HEK293 (cell line): ENCODE results near the gene MTFR1L.

Experiments
- ATF2 ChIP-seq: fragments of 450-650 bp; formaldehyde crosslinking; IDR thresholded peaks from 2 replicates; pipeline ENCODE4 v1.5.1; 2016; ENCODE audit warnings: missing biosample characterization, missing genetic modification characterization, low read depth
- ELK4 ChIP-seq: IDR thresholded peaks from 2 replicates; pipeline ENCODE4 v1.6.1; 2011; ENCODE audit warnings: mild to moderate bottlenecking, low read depth, low read length, borderline replicate concordance
- GFI1B ChIP-seq: fragments of 450-650 bp; formaldehyde crosslinking; IDR thresholded peaks from 2 replicates; pipeline ENCODE4 v1.5.1; 2016; ENCODE audit warnings: missing biosample characterization, missing genetic modification characterization
- HOXA7 ChIP-seq: sonication (generic); formaldehyde crosslinking; IDR thresholded peaks from 2 replicates; pipeline ENCODE4 v1.8.1; 2022; ENCODE audit warnings: missing genetic modification reagents, borderline replicate concordance
- HOXD13 ChIP-seq: sonication (generic); formaldehyde crosslinking; IDR thresholded peaks from 2 replicates; pipeline ENCODE4 v1.8.0; 2022; ENCODE audit warnings: missing genetic modification reagents, borderline replicate concordance
- KLF8 ChIP-seq: fragments of 450-650 bp; formaldehyde crosslinking; IDR thresholded peaks from 2 replicates; pipeline ENCODE4 v1.5.1; 2016; ENCODE audit warnings: missing biosample characterization, missing genetic modification characterization
- PATZ1 ChIP-seq: fragments of 450-650 bp; formaldehyde crosslinking; IDR thresholded peaks from 2 replicates; pipeline ENCODE4 v1.5.1; 2016; ENCODE audit warnings: missing biosample characterization, missing genetic modification characterization
- PBX3 ChIP-seq: sonication (generic); formaldehyde crosslinking; IDR thresholded peaks from 2 replicates; pipeline ENCODE4 v1.8.1; 2022; ENCODE audit warnings: mild to moderate bottlenecking, moderate library complexity, missing genetic modification reagents
- RBAK ChIP-seq: fragments of 450-650 bp; formaldehyde crosslinking; IDR thresholded peaks from 2 replicates; pipeline ENCODE4 v1.5.1; 2016; ENCODE audit warnings: missing biosample characterization, missing genetic modification characterization
- SP2 ChIP-seq: fragments of 450-650 bp; formaldehyde crosslinking; IDR thresholded peaks from 2 replicates; pipeline ENCODE4 v1.5.1; 2016; ENCODE audit warnings: missing biosample characterization, missing genetic modification characterization
- ZBTB17 ChIP-seq: fragments of 450-650 bp; formaldehyde crosslinking; IDR thresholded peaks from 2 replicates; pipeline ENCODE4 v1.5.1; 2016; ENCODE audit warnings: missing biosample characterization, missing genetic modification characterization
- ZEB2 ChIP-seq: fragments of 450-650 bp; formaldehyde crosslinking; IDR thresholded peaks from 2 replicates; pipeline ENCODE4 v1.5.1; 2016; ENCODE audit warnings: missing biosample characterization, missing genetic modification characterization
- ZNF133 ChIP-seq: fragments of 450-650 bp; formaldehyde crosslinking; IDR thresholded peaks from 2 replicates; pipeline ENCODE4 v1.5.1; 2016; ENCODE audit warnings: missing biosample characterization, missing genetic modification characterization
- ZNF148 ChIP-seq: fragments of 450-650 bp; formaldehyde crosslinking; IDR thresholded peaks from 2 replicates; pipeline ENCODE4 v1.5.0; 2017; ENCODE audit warnings: missing biosample characterization, missing genetic modification characterization, borderline replicate concordance
- ZNF16 ChIP-seq: fragments of 450-650 bp; formaldehyde crosslinking; IDR thresholded peaks from 2 replicates; pipeline ENCODE4 v1.5.1; 2016; ENCODE audit warnings: low read depth, missing biosample characterization, missing genetic modification characterization
- ZNF175 ChIP-seq: fragments of 450-650 bp; formaldehyde crosslinking; IDR thresholded peaks from 2 replicates; pipeline ENCODE4 v1.5.1; 2016; ENCODE audit warnings: missing biosample characterization, missing genetic modification characterization
- ZNF202 ChIP-seq: fragments of 450-650 bp; formaldehyde crosslinking; IDR thresholded peaks from 2 replicates; pipeline ENCODE4 v1.5.1; 2016; ENCODE audit warnings: missing biosample characterization, missing genetic modification characterization, borderline replicate concordance
- ZNF223 ChIP-seq: fragments of 450-650 bp; formaldehyde crosslinking; IDR thresholded peaks from 2 replicates; pipeline ENCODE4 v1.5.1; 2016; ENCODE audit warnings: missing biosample characterization, missing genetic modification characterization
- ZNF433 ChIP-seq: fragments of 450-650 bp; formaldehyde crosslinking; IDR thresholded peaks from 2 replicates; pipeline ENCODE4 v1.5.1; 2016; ENCODE audit warnings: missing biosample characterization, missing genetic modification characterization, low read depth
- ZNF473 ChIP-seq: fragments of 450-650 bp; formaldehyde crosslinking; IDR thresholded peaks from 2 replicates; pipeline ENCODE4 v1.5.1; 2017; ENCODE audit warnings: missing biosample characterization, missing genetic modification characterization
- ZNF514 ChIP-seq: fragments of 450-650 bp; formaldehyde crosslinking; IDR thresholded peaks from 2 replicates; pipeline ENCODE4 v1.5.1; 2016; ENCODE audit warnings: missing biosample characterization, missing genetic modification characterization
- ZNF521 ChIP-seq: fragments of 450-650 bp; formaldehyde crosslinking; IDR thresholded peaks from 2 replicates; pipeline ENCODE4 v1.5.1; 2017; ENCODE audit warnings: missing biosample characterization, mild to moderate bottlenecking, missing genetic modification characterization
- ZNF555 ChIP-seq: fragments of 450-650 bp; formaldehyde crosslinking; conservative IDR thresholded peaks from 2 replicates; pipeline ENCODE4 v1.5.1; 2017; ENCODE audit warnings: missing biosample characterization, mild to moderate bottlenecking, missing genetic modification characterization, inconsistent platforms
- ZNF571 ChIP-seq: fragments of 450-650 bp; formaldehyde crosslinking; IDR thresholded peaks from 2 replicates; pipeline ENCODE4 v1.5.0; 2017; ENCODE audit warnings: missing biosample characterization, missing genetic modification characterization
- ZNF600 ChIP-seq: fragments of 450-650 bp; formaldehyde crosslinking; IDR thresholded peaks from 2 replicates; pipeline ENCODE4 v1.5.1; 2016; ENCODE audit warnings: missing biosample characterization, missing genetic modification characterization
- ZNF629 ChIP-seq: fragments of 450-650 bp; formaldehyde crosslinking; IDR thresholded peaks from 2 replicates; pipeline ENCODE4 v1.5.1; 2017; ENCODE audit warnings: missing biosample characterization, missing genetic modification characterization
- ZNF664 ChIP-seq: fragments of 450-650 bp; formaldehyde crosslinking; IDR thresholded peaks from 2 replicates; pipeline ENCODE4 v1.5.1; 2016; ENCODE audit warnings: missing biosample characterization, missing genetic modification characterization
- ZNF670 ChIP-seq: fragments of 450-650 bp; formaldehyde crosslinking; IDR thresholded peaks from 2 replicates; pipeline ENCODE4 v1.5.1; 2016; ENCODE audit warnings: missing biosample characterization, missing genetic modification characterization, low read depth
- ZNF785 ChIP-seq: fragments of 450-650 bp; formaldehyde crosslinking; IDR thresholded peaks from 2 replicates; pipeline ENCODE4 v1.5.1; 2016; ENCODE audit warnings: missing biosample characterization, missing genetic modification characterization
- ZNF791 ChIP-seq: fragments of 450-650 bp; formaldehyde crosslinking; IDR thresholded peaks from 2 replicates; pipeline ENCODE4 v1.5.1; 2016; ENCODE audit warnings: missing biosample characterization, missing genetic modification characterization
- ZNF792 ChIP-seq: fragments of 450-650 bp; formaldehyde crosslinking; IDR thresholded peaks from 2 replicates; pipeline ENCODE4 v1.5.1; 2016; ENCODE audit warnings: missing biosample characterization, missing genetic modification characterization
- ZSCAN16 ChIP-seq: fragments of 450-650 bp; formaldehyde crosslinking; IDR thresholded peaks from 2 replicates; pipeline ENCODE4 v1.5.1; 2016; ENCODE audit warnings: missing biosample characterization, missing genetic modification characterization
- ZSCAN5A ChIP-seq: fragments of 450-650 bp; formaldehyde crosslinking; IDR thresholded peaks from 2 replicates; pipeline ENCODE4 v1.5.1; 2016; ENCODE audit warnings: missing biosample characterization, missing genetic modification characterization

MTFR1L gene

GRCh38 chr1:25875154-25875855 is 55.6 kb downstream of the MTFR1L start, which contains the start of gene PAQR7 (continued):
- TF ChIP-seq ZNF600 (tag by site-specific recombination) (0 out of 2 replicates have a peak, but pooled peaks have one; percentile 45), ZNF514 (no peak), ZNF670 (tag by site-specific recombination) (no peak), ZNF148 (no peak), SP2 (tag by site-specific recombination) (peak; percentile 54), ZNF785 (tag by site-specific recombination) (no peak), ZNF433 (tag by site-specific recombination) (no peak), ZSCAN5A (tag by site-specific recombination) (no peak), ZNF629 (tag by site-specific recombination) (no peak), PBX3 (CRISPR knock-in tag) (no peak), HOXD13 (CRISPR knock-in tag) (no peak), ZEB2 (no peak; the same call in 1 of the 2 replicates), ZNF664 (no peak), ZNF223 (tag by site-specific recombination) (no peak), ZNF521 (tag by site-specific recombination) (no peak), ZNF175 (no peak), GFI1B (tag by site-specific recombination) (no peak), ATF2 (no peak), ZNF791 (tag by site-specific recombination) (no peak), ZNF555 (tag by site-specific recombination) (no peak), PATZ1 (tag by site-specific recombination) (peak; percentile 89), RBAK (tag by site-specific recombination) (no peak), HOXA7 (CRISPR knock-in tag) (no peak), ZNF16 (tag by site-specific recombination) (no peak), ZNF571 (no peak), ZNF473 (tag by site-specific recombination) (no peak), ELK4 (no peak), ZBTB17 (tag by site-specific recombination) (no peak), ZNF792 (tag by site-specific recombination) (no peak; the same call in 1 of the 2 replicates), KLF8 (peak; percentile 40; the same call in 1 of the 2 replicates), ZSCAN16 (tag by site-specific recombination) (no peak), ZNF133 (tag by site-specific recombination) (no peak), ZNF202 (no peak)
